Stimulated activated CD4-positive, alpha-beta T cell treated with anti-CD3 and anti-CD28 coated beads, Interleukin-4, amount 100 ng/mL, for 24 hours (primary cell): Measurements from ENCODE around the gene BLVRB.

Source experiments
- DNase-seq: peaks from one replicate; pipeline ENCODE4 v3.0.0-alpha.2; 2020

The BLVRB gene

DNA sequence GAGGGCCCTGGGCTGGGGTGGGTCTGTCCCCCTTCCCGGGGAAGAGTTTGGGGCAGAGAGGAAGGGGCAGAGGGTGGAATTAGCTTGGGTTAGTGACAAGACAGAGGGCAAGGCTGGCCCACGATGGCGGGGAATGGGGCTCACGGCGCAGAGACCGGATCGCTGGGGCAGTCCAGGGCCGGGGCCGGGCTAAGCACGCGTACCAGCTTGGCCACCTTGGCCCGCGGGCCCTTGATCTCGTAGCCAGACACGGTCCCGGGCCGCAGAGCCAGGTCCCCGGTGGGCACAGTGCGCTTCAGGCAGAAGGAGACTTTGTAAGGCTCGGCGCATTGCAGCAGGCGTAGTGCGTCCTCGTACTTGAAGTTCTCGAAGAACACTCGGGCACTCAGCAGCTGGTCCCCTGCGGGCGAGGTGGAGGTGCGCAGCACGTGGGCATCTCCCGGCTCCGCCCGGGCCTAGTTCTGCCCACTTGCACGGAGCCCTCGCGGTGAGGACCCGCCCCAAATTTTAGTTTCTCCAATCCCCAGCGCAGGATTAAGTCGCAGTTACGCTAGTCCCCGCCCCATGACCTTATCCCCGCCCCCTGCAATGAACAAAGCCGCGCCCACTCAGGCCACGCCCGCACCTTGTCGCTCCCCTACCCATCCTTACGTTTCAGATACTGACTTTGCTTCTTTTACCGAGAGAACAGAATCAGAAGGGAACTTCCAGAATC, 67.0 kb downstream of the BLVRB start:
- DNase-seq = peak; percentile 59
